Mesendoderm (in vitro differentiated cells): ENCODE measurements around the gene KAT8.

Source experiments
- DNase-seq: peaks from one replicate; pipeline ENCODE4 v3.0.0; 2013
- H2AK5ac ChIP-seq: 2 replicates; pipeline ENCODE4 v1.6.1; 2013; ENCODE audit warnings: low read length, inconsistent platforms
- H2BK120ac ChIP-seq: 2 replicates; pipeline ENCODE4 v1.6.1; 2013; ENCODE audit warnings: low read depth, mild to moderate bottlenecking, low read length, moderate library complexity, mixed read lengths
- H2BK15ac ChIP-seq: replicated peaks from 2 replicates; pipeline ENCODE4 v1.6.1; 2013; ENCODE audit warnings: low read depth, mild to moderate bottlenecking, moderate library complexity
- H2BK5ac ChIP-seq: 2 replicates; pipeline ENCODE4 v1.6.1; 2013; ENCODE audit warnings: low read length, inconsistent platforms
- H3K18ac ChIP-seq: 2 replicates; pipeline ENCODE4 v1.6.1; 2013; ENCODE audit warnings: mild to moderate bottlenecking, low read length, mixed read lengths
- H3K23ac ChIP-seq: one replicate; pipeline ENCODE4 v1.6.1; 2013; ENCODE audit warnings: low read length
- H3K27ac ChIP-seq: 2 replicates; pipeline ENCODE4 v1.5.1; 2013; ENCODE audit warnings: low read depth, mild to moderate bottlenecking, inconsistent platforms, low read length, moderate library complexity
- H3K27me3 ChIP-seq: 2 replicates; pipeline ENCODE4 v1.6.1; 2013; ENCODE audit warnings: low read length, control low read depth, mild to moderate bottlenecking, inconsistent platforms; ENCODE audit not compliant: insufficient read depth, poor library complexity
- H3K36me3 ChIP-seq: 2 replicates; pipeline ENCODE4 v1.6.1; 2013; ENCODE audit warnings: low read length, inconsistent platforms; ENCODE audit not compliant: control insufficient read depth, insufficient read depth
- H3K4ac ChIP-seq: one replicate; pipeline ENCODE4 v1.6.1; 2013; ENCODE audit warnings: low read depth, mild to moderate bottlenecking, low read length, moderate library complexity
- H3K4me1 ChIP-seq: 2 replicates; pipeline ENCODE4 v1.6.1; 2013; ENCODE audit warnings: low read depth, low read length, inconsistent platforms; ENCODE audit not compliant: control insufficient read depth
- H3K4me2 ChIP-seq: 2 replicates; pipeline ENCODE4 v1.6.1; 2013; ENCODE audit warnings: low read length
- H3K4me3 ChIP-seq: 2 replicates; pipeline ENCODE4 v1.5.1; 2013; ENCODE audit warnings: mild to moderate bottlenecking, low read length
- H3K56ac ChIP-seq: one replicate; pipeline ENCODE4 v1.6.1; 2013; ENCODE audit warnings: low read length
- H3K79me1 ChIP-seq: 2 replicates; pipeline ENCODE4 v1.6.1; 2013; ENCODE audit warnings: low read length, inconsistent platforms
- H3K79me2 ChIP-seq: 2 replicates; pipeline ENCODE4 v1.6.1; 2013; ENCODE audit warnings: mild to moderate bottlenecking, low read length; ENCODE audit not compliant: control insufficient read depth, insufficient read depth
- H3K9ac ChIP-seq: 2 replicates; pipeline ENCODE4 v1.6.1; 2013; ENCODE audit warnings: low read length, inconsistent platforms
- H4K5ac ChIP-seq: one replicate; pipeline ENCODE4 v1.6.1; 2013; ENCODE audit warnings: low read length
- H4K8ac ChIP-seq: one replicate; pipeline ENCODE4 v1.6.1; 2013; ENCODE audit warnings: low read depth, mild to moderate bottlenecking, control low read depth, low read length, moderate library complexity
- WGBS: extraction: QIAGEN DNeasy Blood & Tissue Kit; methylation state at CpG from one replicate; pipeline ENCODE4 v1.1.7; 2013; ENCODE audit warnings: low lambda C conversion rate, missing lambda C conversion rate; ENCODE audit not compliant: insufficient coverage; ENCODE audit errors: extremely low coverage; 5-methylcytosine and 5-hydroxymethylcytosine counted together

KAT8 gene

DNA sequence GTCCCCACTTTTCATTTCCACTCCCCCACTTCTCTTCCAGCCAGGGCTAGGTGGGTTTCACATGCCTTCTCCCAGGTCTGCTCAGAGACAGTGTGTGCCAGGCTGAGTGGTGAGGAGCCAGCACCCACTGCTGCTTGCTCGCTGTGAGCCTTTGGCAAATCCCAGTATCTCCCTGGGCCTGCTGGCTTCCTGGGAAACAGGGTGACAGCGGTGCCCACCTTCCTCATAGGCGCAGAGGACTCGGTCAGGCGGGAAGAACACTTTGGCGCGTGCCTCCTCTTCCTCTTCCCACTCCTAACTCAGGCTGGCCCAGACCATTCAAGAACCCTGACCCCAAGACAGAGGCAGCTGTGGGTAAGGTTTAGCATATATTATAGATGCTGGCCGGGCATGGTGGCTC lies 28.3 kb upstream of the KAT8 start:
- no peak overlapping the region for H3K18ac ChIP-seq
- no peak overlapping the region for H3K23ac ChIP-seq
- no peak overlapping the region for H2AK5ac ChIP-seq
- peaks cover 11% of the 10 kb centered on the region for H3K79me1 ChIP-seq
- no peak for DNase-seq
- no peak overlapping the region for H3K4me2 ChIP-seq
- H3K4me3 ChIP-seq = no peak overlapping the region
- H2BK5ac ChIP-seq = no peak overlapping the region
- whole genome bisulfite sequencing = no CpG with 5 or more reads among the region's 8 CpGs
- peaks cover 4% of the 10 kb centered on the region for H3K79me2 ChIP-seq
- H2BK15ac ChIP-seq = no peak overlapping the region
- H3K56ac ChIP-seq = no peak overlapping the region
- H3K27me3 ChIP-seq = no peaks in the 10 kb centered on the region
- H4K5ac ChIP-seq = no peak overlapping the region
- peaks cover 6% of the 10 kb centered on the region for H3K36me3 ChIP-seq
- no peak overlapping the region for H3K9ac ChIP-seq
- no peaks in the 10 kb centered on the region for H3K4me1 ChIP-seq
- no peak overlapping the region for H3K27ac ChIP-seq
- H2BK120ac ChIP-seq = no peak overlapping the region
- no peak overlapping the region for H3K4ac ChIP-seq
- no peak overlapping the region for H4K8ac ChIP-seq

DNA sequence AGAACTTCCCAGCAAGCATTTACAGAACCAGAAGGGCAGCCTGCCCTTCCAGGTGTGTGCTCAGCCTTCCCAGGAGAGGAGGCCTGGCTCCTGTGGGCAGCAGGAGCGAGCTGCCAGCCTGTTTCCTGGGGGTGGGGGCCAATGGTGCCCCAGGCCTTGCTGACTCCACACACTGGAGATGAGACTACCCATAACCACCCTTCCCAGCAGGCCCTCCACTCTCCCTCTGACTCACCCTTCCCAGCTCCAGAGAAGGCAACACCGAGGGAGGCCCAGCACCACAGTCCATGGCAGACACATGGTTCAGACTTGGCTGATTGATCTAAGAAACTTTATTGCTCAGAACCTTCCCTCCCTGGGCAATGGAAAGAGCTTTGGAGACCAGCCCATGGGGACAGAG lies 26.9 kb upstream of the KAT8 start:
- no peak overlapping the region for H3K23ac ChIP-seq
- H3K56ac ChIP-seq = no peak overlapping the region
- no peak overlapping the region for H2BK15ac ChIP-seq
- no peak overlapping the region for H3K9ac ChIP-seq
- H3K27me3 ChIP-seq = no peaks in the 10 kb centered on the region
- no peak overlapping the region for H4K5ac ChIP-seq
- H3K36me3 ChIP-seq = peaks cover 6% of the 10 kb centered on the region
- DNase-seq = no peak
- peaks cover 5% of the 10 kb centered on the region for H3K79me2 ChIP-seq
- H3K27ac ChIP-seq = no peak overlapping the region
- H3K79me1 ChIP-seq = peaks cover 11% of the 10 kb centered on the region
- no peak overlapping the region for H3K4me2 ChIP-seq
- H2AK5ac ChIP-seq = no peak overlapping the region
- no peaks in the 10 kb centered on the region for H3K4me1 ChIP-seq
- WGBS = no CpG with 5 or more reads among the region's 2 CpGs
- H2BK5ac ChIP-seq = no peak overlapping the region
- no peak overlapping the region for H3K4me3 ChIP-seq
- no peak overlapping the region for H3K4ac ChIP-seq
- H4K8ac ChIP-seq = no peak overlapping the region
- no peak overlapping the region for H2BK120ac ChIP-seq
- H3K18ac ChIP-seq = no peak overlapping the region

DNA sequence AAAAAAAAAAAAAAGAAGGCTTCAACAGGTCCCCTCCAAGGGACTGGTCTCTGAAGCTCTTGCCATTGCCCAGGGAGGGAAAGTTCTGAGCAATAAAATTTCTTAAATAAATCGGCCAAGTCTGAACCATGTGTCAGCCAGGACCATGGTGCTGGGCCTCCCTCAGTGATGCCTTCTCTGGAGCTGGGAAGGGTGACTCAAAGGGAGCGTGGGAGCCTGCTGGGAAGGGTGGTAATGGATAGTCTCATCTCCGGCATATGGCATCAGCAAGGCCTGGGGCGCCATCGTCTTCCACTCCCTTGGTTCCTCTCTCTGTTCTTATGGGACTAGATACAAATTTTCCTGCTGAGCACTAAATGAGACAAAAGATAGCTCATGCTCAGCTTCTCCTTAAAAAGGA lies 25.1 kb upstream of the KAT8 start:
- Histone ChIP-seq H3K4me1 (no peaks in the 10 kb centered on the region), H3K27me3 (no peaks in the 10 kb centered on the region), H2BK15ac (no peak overlapping the region), H3K4ac (no peak overlapping the region), H3K56ac (no peak overlapping the region), H2AK5ac (no peak overlapping the region), H2BK5ac (no peak overlapping the region), H3K79me2 (peaks cover 5% of the 10 kb centered on the region), H3K79me1 (peaks cover 11% of the 10 kb centered on the region), H3K18ac (no peak overlapping the region), H4K8ac (no peak overlapping the region), H3K9ac (no peak overlapping the region), H3K36me3 (peaks cover 6% of the 10 kb centered on the region), H4K5ac (no peak overlapping the region), H3K4me2 (no peak overlapping the region), H3K23ac (no peak overlapping the region), H3K27ac (no peak overlapping the region), H3K4me3 (no peak overlapping the region), H2BK120ac (no peak overlapping the region)
- WGBS = no CpG with 5 or more reads among the region's 5 CpGs
- DNase-seq = no peak

DNA sequence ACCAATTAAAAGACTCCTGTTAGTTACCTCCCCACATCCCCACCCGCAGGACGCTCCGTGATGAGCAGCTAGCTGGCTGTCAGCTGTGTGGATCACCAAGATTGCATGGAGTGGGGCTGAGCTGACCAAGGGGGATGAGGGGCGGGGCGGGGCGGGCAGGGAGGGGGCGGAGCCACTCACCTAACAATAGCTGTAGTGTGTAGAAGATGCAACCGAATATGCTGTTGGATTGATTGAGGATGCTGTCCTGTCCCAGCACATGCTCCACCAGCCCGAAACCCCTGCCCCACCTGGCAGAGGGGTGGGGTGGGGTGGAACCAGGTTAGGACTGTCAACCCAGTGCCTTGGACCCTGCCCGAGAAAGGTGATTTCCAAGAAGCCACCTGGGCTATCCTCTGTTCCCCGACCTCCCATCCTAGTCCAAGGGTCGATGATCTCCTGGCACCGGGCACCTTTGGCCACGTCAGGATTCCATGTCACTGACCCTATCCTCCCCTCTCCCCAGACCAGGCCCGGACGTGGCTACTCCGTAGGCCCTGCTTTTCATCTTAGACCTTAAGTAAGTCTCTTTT lies 24.2 kb upstream of the KAT8 start:
- Histone ChIP-seq H3K79me1 (peaks cover 11% of the 10 kb centered on the region), H3K27ac (no peak overlapping the region), H2AK5ac (no peak overlapping the region), H2BK120ac (no peak overlapping the region), H2BK15ac (no peak overlapping the region), H3K56ac (peak overlapping the region; percentile 26), H2BK5ac (no peak overlapping the region), H3K4ac (no peak overlapping the region), H4K8ac (no peak overlapping the region), H3K9ac (peak overlapping the region; percentile 35), H3K4me2 (peak overlapping the region; percentile 66), H3K79me2 (peaks cover 5% of the 10 kb centered on the region), H3K4me3 (peak overlapping the region; percentile 9), H3K4me1 (no peaks in the 10 kb centered on the region), H3K23ac (no peak overlapping the region), H3K36me3 (peaks cover 6% of the 10 kb centered on the region), H3K18ac (no peak overlapping the region), H3K27me3 (no peaks in the 10 kb centered on the region), H4K5ac (no peak overlapping the region)
- DNase-seq = peak; percentile 74
- WGBS = no CpG with 5 or more reads among the region's 17 CpGs

DNA sequence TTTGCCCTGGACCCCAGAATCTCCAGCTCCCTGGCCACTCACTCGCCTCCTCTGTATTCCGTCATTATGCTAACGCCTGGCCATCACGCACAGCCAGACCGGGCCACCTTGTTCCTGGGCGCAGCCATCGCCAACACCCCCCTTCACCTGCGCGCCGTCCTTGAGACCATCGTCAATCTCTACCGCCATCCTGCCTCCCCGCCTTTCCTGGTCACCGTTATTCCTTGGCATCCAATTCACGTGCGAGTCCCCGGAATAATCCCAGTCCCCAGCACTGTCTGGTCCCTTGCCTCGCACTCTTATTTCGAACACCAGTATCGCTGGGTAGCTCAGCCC lies 23.4 kb upstream of the KAT8 start:
- Histone ChIP-seq H3K79me2 (peaks cover 5% of the 10 kb centered on the region), H2AK5ac (peak overlapping the region; percentile 65), H2BK120ac (no peak overlapping the region), H3K18ac (peak overlapping the region; percentile 9), H2BK5ac (no peak overlapping the region), H4K5ac (no peak overlapping the region), H3K4me1 (no peaks in the 10 kb centered on the region), H3K9ac (peak overlapping the region; percentile 92), H3K4ac (peak overlapping the region; percentile 87), H3K23ac (peak overlapping the region; percentile 15), H3K36me3 (peaks cover 6% of the 10 kb centered on the region), H3K4me3 (peak overlapping the region; percentile 96), H3K27me3 (no peaks in the 10 kb centered on the region), H3K56ac (peak overlapping the region; percentile 99), H2BK15ac (no peak overlapping the region), H3K4me2 (peak overlapping the region; percentile 99), H4K8ac (no peak overlapping the region), H3K27ac (peak overlapping the region; percentile 18), H3K79me1 (peaks cover 11% of the 10 kb centered on the region)
- DNase-seq = peak; percentile 50
- WGBS = no CpG with 5 or more reads among the region's 20 CpGs
